ENCODE data around the gene SLC25A26.

GRCh38 chr3:66272016-66272415 lies 51.2 kb downstream of the SLC25A26 start:
- TF ChIP-seq, protein P1, sequence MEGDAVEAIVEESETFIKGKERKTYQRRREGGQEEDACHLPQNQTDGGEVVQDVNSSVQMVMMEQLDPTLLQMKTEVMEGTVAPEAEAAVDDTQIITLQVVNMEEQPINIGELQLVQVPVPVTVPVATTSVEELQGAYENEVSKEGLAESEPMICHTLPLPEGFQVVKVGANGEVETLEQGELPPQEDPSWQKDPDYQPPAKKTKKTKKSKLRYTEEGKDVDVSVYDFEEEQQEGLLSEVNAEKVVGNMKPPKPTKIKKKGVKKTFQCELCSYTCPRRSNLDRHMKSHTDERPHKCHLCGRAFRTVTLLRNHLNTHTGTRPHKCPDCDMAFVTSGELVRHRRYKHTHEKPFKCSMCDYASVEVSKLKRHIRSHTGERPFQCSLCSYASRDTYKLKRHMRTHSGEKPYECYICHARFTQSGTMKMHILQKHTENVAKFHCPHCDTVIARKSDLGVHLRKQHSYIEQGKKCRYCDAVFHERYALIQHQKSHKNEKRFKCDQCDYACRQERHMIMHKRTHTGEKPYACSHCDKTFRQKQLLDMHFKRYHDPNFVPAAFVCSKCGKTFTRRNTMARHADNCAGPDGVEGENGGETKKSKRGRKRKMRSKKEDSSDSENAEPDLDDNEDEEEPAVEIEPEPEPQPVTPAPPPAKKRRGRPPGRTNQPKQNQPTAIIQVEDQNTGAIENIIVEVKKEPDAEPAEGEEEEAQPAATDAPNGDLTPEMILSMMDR (IDR thresholded peaks at IDR 0.05) = no peak
- TF ChIP-seq POLR2A (IDR thresholded peaks at IDR 0.05) = no peak
- TF ChIP-seq EP300 (IDR thresholded peaks at IDR 0.05) = no peak

All from tibial nerve (tissue), 4 donors.